Activated CD4-positive, alpha-beta T cell treated with anti-CD3 and anti-CD28 coated beads, Interleukin-2, amount 10 ng/mL, durations not matched to agents 24 days and 14 days (primary cell): ENCODE measurements around the gene GMEB2. TPM values are rescaled to one million over a fixed set of nuclear protein-coding genes. Genes with fewer than 3 reads are reported as not detected.
"Not testable (repeated sequence)": the region's sequence is repeated elsewhere in the genome, so short reads cannot be mapped to it uniquely, and the experiment has no call there.

Source experiments
- DNase-seq: peaks from one replicate; pipeline ENCODE4 v3.0.0; 2022
- H3K27ac Mint-ChIP-seq: one replicate; pipeline ENCODE4 v1.8.0; 2022; ENCODE audit warnings: mild to moderate bottlenecking, mixed read lengths
- H3K27me3 Mint-ChIP-seq: one replicate; pipeline ENCODE4 v1.8.0; 2022; ENCODE audit warnings: mixed read lengths
- H3K36me3 Mint-ChIP-seq: one replicate; pipeline ENCODE4 v1.8.0; 2022; ENCODE audit warnings: low read depth, mild to moderate bottlenecking, mixed read lengths
- H3K4me1 Mint-ChIP-seq: one replicate; pipeline ENCODE4 v1.8.0; 2021; ENCODE audit warnings: mixed read lengths
- H3K4me3 Mint-ChIP-seq: one replicate; pipeline ENCODE4 v1.8.0; 2022; ENCODE audit warnings: mild to moderate bottlenecking, moderate library complexity, mixed read lengths
- H3K9me3 Mint-ChIP-seq: one replicate; pipeline ENCODE4 v1.8.0; 2021; ENCODE audit warnings: mixed read lengths
- intact Hi-C: fragments of 100-400 bp; cut with micrococcal nuclease; formaldehyde crosslinking; loops from one replicate; pipeline ENCODE4 v1.15.1; 2023
- total RNA-seq: library from RNA; stranded (reverse); gene quantifications from 2 replicates; pipeline ENCODE4 v1.2.3, GENCODE V29; 2022

The GMEB2 gene
- total RNA-seq, 1 donor from 2014 or later, result 13.9 TPM

DNA sequence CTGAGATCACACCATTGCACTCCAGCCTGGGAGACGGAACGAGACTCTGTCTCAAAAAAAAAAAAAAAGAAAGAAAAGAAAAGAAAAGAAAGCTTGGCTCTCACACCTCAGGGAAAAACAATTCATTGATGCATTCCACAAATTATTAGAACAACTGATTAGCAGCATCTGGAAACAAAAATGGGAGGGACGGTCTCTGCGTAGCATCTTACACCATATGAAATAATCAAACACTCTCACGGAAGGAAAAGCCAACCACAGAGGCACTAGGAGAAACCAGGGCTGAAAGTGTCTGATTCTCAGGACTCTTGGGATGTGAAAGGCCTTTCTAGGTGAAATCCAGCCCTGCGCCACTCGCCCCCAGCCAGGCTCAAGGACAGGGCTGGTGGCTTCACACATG is 50.6 kb downstream of the GMEB2 start:
- Mint-ChIP-seq H3K9me3 (no peaks in the 10 kb centered on the region), H3K4me3 (peak overlapping the region; percentile 6)
- intact Hi-C loops, result no loop called here

DNA sequence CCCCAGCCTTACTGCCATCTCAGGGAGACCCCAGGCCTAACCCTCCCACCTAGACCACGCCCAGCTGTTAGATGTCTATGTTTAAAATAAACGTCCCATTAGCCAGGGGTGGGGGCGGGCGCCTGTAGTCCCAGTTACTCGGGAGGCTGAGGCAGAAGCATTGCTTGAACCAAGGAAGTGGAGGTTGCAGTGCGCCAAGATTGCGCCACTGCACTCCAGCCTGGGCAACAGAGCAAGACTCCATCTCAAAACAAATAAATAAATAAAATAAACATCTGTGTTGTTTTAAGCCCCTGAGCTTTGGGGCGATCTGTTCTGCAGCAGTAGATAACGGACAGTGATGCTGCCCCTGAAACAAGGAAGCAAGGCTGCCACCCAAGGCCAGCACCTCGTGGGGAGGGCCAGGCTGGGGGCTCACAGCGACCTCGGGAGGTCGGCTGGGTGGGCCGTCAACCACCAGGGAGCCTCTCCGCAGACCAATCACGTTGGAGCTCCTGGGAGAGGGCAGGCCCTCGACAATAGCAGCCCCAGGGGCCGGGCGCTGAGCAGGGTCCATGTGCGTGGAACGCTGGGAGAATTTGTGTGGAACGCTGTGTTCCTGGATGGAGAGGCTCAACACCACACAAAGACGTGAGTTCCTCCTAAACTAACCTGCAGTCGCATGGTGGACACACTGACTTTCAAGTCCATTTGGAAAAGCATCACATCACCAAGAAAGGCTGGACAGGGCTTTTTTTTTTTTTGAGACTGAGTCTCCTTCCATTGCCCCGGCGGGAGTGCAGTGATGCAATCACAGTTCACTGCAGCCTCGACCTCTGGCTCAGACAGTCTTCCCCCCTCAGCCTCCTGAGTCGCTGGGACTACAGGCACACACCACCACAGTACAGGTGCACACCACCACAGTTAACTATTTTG is 51.8 kb downstream of the GMEB2 start:
- H3K4me1 Mint-ChIP-seq, result no peaks in the 10 kb centered on the region
- no peaks in the 10 kb centered on the region for H3K36me3 Mint-ChIP-seq
- H3K4me3 Mint-ChIP-seq, result peak overlapping the region; percentile 86
- H3K9me3 Mint-ChIP-seq, result no peaks in the 10 kb centered on the region
- peaks cover 11% of the 10 kb centered on the region for H3K27me3 Mint-ChIP-seq
- no peak overlapping the region for H3K27ac Mint-ChIP-seq
- DNase-seq, result no peak
- intact Hi-C loops, result loop anchor here (5.0 kb wide), 1 partner anchor 52 kb away; the partner anchor contains the start of gene GMEB2

More for the DNA sequence above, 50.6 kb downstream of the GMEB2 start:
- Mint-ChIP-seq H3K27ac (no peak overlapping the region), H3K36me3 (no peaks in the 10 kb centered on the region), H3K27me3 (peaks cover 14% of the 10 kb centered on the region), H3K4me1 (no peaks in the 10 kb centered on the region)
- no peak for DNase-seq

DNA sequence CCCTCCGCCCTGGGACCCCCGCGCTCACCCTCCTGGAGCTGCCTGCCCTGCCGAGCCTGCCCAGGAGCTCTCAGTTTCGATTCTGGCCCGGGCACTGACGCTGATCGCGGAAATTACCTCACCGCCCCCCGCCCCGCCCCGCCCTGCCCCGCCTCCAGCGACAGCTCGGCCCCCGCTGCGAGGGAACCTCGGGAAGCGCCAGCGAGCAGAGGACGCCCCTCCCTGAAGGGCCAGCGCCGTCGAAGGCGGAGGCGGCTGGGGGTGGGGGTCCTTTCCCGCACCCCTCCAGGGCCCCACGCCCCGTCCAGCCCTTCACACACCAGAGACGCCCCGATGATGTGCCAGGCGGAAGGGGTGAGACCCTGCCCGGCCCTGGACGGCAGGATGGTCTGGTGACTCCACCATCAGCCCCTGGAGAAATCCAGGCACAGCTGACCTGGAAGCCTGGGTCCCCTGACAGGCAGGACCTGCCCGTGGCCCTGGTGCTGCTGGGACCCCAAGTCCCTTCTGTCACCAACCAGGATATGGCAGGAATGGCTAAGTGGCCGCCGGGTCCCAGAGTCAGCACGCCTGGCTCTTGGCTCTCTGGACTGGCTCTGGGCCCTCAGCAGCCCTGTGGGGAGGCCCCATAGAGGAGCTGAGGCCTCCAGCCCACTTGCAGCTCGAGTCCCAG is 52.6 kb downstream of the GMEB2 start, which contains the start of gene HELZ2:
TSS of gene HELZ2 (minus strand) at position 84 of the 673 bp plus-strand sequence. CDS start 1,854 bp downstream, outside the sequence.
- Mint-ChIP-seq H3K9me3 (no peaks in the 10 kb centered on the region), H3K4me3 (peak within 1 kb of the TSS; percentile 86), H3K4me1 (peaks cover 4% of the 10 kb centered on the region), H3K27me3 (peaks cover 10% of the 10 kb centered on the region), H3K36me3 (peaks cover 4% of the 10 kb centered on the region), H3K27ac (peak within 1 kb of the TSS; percentile 80)
- DNase-seq, result peak; percentile 91
- intact Hi-C loops, result loop anchor here (5.0 kb wide), 1 partner anchor 53 kb away; the partner anchor contains the start of gene GMEB2

DNA sequence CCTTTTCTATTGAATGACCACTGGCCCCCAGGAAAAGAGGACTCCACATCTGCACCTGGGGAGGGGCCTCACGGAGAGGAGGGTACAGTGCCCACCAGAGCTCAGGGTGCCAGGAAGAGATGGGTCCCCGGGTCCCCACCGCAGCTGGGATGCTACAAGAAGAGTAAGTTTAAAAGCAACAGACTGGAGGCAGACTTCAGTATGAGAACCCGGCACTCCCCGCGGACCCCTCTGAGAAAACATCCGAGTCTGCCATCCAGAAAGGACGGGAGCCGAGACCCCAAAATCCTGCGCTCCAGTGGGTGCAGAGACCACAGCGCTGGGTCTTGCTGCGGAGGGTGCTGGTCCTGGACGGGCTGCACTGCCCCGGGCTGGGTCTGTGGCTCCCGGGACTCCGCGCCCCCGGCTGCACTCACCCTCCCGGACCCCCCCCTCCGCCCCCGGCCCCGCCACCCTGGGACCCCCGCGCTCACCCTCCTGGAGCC is 53.2 kb downstream of the GMEB2 start:
- Mint-ChIP-seq H3K36me3 (peaks cover 7% of the 10 kb centered on the region), H3K4me3 (peak overlapping the region; percentile 86), H3K27me3 (peaks cover 9% of the 10 kb centered on the region), H3K27ac (peak overlapping the region; percentile 80), H3K4me1 (peaks cover 8% of the 10 kb centered on the region), H3K9me3 (no peaks in the 10 kb centered on the region)
- peak; percentile 67 for DNase-seq
- intact Hi-C loops, result loop anchor here (5.0 kb wide), 1 partner anchor 54 kb away; the partner anchor contains the start of gene GMEB2

DNA sequence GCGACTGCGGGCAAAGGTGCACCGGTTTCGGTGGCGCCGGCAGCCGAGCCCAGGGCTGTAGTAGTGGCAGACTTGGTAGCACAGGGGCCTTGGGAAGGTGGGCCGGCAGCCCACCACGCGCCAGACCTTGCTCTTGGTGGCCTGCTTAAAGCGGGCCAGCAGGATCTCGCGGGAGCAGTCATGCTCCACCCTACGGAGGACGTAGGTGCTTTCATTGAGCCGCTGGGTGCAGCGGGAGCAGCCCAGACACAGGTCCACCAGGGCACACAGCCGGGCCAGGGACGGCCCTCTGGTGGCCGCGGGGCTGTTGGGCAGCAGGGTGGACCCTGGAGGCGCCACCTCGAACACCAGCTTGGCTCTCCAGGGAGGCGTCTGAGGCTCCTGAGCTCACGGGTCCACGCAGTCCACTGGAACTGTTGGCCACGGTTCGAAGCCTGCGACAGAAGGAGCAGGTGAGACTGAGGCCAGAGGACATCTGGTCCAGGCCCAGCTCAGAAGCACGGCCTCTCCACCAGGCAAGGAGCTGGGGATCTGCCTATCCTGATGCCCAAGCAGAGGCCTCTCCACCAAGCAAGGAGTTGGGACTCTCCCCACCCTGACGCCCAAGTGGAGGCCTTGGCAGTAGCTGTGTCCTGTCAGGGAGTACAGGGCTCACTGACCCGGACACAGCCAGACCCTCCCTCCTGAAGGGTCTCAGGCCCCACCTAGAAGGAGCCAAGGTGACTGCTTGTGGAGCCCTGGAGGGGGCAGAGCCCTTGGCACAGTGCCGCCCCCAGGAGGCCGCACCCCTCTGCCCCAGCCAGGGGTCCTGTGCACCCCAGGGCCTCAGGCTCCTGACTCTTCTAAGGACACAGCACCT is 53.9 kb downstream of the GMEB2 start:
- peaks cover 7% of the 10 kb centered on the region for H3K36me3 Mint-ChIP-seq
- DNase-seq, result no peak
- peak overlapping the region; percentile 86 for H3K4me3 Mint-ChIP-seq
- no peaks in the 10 kb centered on the region for H3K9me3 Mint-ChIP-seq
- H3K27me3 Mint-ChIP-seq, result peaks cover 9% of the 10 kb centered on the region
- intact Hi-C loops, result loop anchor here (5.0 kb wide), 1 partner anchor 54 kb away; the partner anchor contains the start of gene GMEB2
- peak overlapping the region; percentile 80 for H3K27ac Mint-ChIP-seq
- peaks cover 11% of the 10 kb centered on the region for H3K4me1 Mint-ChIP-seq

DNA sequence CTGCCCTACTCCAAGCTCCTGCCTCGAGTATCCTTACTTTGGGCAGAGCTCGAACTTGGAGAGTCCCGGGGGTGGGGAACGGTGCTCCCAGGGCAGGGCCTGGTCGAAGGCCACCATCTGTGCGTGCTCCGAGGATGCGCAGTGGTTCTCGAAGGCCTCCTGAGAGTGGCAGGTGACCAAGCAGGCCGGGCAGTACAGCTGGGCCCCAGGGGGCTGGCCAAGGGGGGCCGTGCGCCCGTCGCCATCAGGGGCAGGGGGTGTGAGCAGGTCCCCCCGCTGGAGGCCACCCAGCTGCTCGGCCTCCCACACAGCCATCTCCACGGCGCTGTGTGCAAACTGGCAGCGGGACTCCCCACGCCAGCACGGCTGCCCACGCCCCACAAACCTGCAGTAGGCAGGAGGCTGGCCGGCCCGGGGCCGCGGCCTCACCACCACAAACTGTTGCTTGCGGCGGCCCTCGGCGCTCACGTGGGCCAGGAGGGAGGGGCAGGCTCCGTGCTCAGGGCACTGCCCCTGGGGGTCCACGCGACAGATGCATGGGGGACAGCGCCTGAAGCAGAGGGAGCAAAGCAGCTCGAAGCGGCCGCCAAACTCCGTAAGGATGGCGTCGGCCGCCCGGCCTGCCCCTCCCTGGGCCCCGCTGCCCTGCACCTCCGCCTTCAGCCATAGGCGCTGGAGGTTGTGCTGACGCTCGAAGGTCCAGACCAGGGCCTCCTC is 54.7 kb downstream of the GMEB2 start:
- no peaks in the 10 kb centered on the region for H3K9me3 Mint-ChIP-seq

DNA sequence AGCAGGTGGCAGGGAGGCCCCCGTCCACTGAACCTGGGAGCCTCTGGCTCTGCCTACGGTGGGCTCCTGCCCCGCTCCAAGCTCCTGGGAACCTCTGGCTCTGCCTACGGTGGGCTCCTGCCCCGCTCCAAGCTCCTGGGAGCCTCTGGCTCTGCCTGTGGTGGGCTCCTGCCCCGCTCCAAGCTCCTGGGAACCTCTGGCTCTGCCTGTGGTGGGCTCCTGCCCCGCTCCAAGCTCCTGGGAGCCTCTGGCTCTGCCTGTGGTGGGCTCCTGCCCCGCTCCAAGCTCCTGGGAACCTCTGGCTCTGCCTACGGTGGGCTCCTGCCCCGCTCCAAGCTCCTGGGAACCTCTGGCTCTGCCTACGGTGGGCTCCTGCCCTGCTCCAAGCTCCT is 55.8 kb downstream of the GMEB2 start:
- peaks cover 11% of the 10 kb centered on the region for H3K36me3 Mint-ChIP-seq
- H3K4me3 Mint-ChIP-seq, H3K27ac Mint-ChIP-seq, DNase-seq, H3K9me3 Mint-ChIP-seq, H3K27me3 Mint-ChIP-seq: not testable (repeated sequence)
- intact Hi-C loops, result loop anchor here (5.0 kb wide), 1 partner anchor 56 kb away; the partner anchor contains the start of gene GMEB2
- H3K4me1 Mint-ChIP-seq, result peaks cover 19% of the 10 kb centered on the region

More for the DNA sequence above, 54.7 kb downstream of the GMEB2 start:
- intact Hi-C loops, result loop anchor here (5.0 kb wide), 1 partner anchor 55 kb away; the partner anchor contains the start of gene GMEB2
- Mint-ChIP-seq H3K27ac (no peak overlapping the region), H3K27me3 (peaks cover 9% of the 10 kb centered on the region), H3K36me3 (peaks cover 11% of the 10 kb centered on the region), H3K4me3 (no peak overlapping the region), H3K4me1 (peaks cover 19% of the 10 kb centered on the region)
- no peak for DNase-seq

DNA sequence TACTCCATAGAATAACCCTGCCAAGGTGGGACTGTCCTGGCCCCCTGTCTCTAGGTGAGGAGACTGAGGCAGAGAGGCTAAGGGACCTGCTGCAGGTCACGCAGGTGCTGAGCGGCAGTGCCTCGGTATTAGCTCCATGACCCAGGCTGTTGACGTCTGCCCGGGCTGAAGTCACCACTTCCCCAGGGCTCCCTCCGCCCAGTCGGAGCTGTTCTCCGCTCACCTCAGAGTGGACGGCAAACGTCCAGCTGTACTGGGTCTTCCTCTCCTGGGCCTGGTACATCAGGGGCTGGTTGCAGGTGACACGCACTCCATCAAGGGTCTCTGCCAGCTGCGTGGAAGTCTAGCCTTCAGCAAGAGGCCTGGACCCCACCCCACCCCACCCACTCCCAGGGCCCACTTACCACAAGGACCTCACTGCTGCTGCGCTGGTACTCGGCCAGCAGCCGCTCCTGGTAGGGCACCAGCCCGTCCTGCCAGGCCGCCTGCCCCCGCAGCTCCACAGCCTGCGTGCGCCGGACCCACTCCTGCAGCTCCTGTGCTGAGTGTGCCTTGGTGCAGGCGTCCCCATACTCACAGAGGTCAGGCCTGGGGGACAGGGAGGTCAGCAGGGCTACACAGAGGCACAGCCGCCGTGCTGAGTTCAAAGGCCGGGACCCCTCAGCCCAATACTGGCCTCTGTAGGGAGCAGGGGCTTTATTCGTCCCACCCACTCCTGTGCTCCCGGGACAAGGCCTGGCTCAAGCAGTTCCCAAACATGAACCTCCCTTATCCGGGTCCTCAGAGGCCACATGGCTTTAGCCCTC is 56.4 kb downstream of the GMEB2 start:
- H3K27ac Mint-ChIP-seq, result no peak overlapping the region
- H3K4me3 Mint-ChIP-seq, result no peak overlapping the region
- no peaks in the 10 kb centered on the region for H3K9me3 Mint-ChIP-seq
- intact Hi-C loops, result loop anchor here (5.0 kb wide), 1 partner anchor 57 kb away; the partner anchor contains the start of gene GMEB2
- DNase-seq, result no peak
- peaks cover 19% of the 10 kb centered on the region for H3K4me1 Mint-ChIP-seq
- peaks cover 16% of the 10 kb centered on the region for H3K36me3 Mint-ChIP-seq
- H3K27me3 Mint-ChIP-seq, result peaks cover under 1% of the 10 kb centered on the region

DNA sequence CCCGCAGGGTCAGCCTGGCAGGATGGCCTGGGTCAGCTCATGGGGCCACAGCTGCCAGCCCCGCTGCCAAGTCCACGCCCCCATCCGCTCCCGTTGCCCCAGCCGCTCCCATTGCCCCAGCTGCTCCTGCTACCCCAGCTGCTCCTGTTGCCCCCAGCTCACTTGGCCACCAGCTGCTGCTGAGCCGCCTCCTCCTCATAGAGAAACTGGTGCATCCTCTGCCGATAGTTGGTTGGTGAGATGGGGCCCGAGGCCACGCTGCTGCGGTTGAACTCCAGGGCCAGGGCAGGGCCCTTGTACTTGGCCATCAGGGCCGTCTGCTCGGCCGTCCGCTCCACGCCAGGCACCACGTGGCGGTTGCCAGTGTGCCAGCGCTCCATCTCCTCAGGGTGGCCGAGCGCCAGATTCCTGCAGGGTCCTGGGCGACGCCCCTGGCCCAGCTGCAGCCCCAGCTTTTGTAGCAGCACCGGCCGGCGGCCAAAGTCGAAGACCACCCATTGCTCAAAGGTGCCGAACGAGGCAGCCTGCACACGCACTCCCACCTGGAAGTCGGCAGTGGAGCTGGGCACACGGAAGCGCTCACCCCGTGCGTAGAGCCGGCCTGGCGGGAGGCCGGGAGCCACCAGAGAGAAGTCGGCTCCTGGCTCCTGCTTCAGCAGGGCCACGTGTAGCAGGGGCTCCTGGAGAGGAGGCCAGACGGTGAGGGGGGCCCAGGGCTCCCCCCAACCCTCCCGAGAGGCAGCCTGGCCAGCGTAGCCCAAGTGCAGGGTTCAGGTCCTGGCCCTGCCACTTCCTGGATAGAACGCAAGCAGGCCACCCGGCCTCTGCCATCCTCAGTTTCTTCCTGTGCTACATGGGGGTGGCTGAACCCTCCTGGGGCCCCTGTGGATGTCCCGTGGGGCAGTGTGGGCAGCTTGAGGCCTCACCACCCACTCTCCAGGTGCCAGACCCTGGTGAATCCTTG is 57.6 kb downstream of the GMEB2 start:
- peak overlapping the region; percentile 44 for H3K4me3 Mint-ChIP-seq
- H3K9me3 Mint-ChIP-seq, result no peaks in the 10 kb centered on the region
- H3K36me3 Mint-ChIP-seq, result peaks cover 16% of the 10 kb centered on the region
- no peak for DNase-seq
- no peak overlapping the region for H3K27ac Mint-ChIP-seq
- intact Hi-C loops, result no loop called here
- H3K27me3 Mint-ChIP-seq, result no peaks in the 10 kb centered on the region
- H3K4me1 Mint-ChIP-seq, result peaks cover 19% of the 10 kb centered on the region

DNA sequence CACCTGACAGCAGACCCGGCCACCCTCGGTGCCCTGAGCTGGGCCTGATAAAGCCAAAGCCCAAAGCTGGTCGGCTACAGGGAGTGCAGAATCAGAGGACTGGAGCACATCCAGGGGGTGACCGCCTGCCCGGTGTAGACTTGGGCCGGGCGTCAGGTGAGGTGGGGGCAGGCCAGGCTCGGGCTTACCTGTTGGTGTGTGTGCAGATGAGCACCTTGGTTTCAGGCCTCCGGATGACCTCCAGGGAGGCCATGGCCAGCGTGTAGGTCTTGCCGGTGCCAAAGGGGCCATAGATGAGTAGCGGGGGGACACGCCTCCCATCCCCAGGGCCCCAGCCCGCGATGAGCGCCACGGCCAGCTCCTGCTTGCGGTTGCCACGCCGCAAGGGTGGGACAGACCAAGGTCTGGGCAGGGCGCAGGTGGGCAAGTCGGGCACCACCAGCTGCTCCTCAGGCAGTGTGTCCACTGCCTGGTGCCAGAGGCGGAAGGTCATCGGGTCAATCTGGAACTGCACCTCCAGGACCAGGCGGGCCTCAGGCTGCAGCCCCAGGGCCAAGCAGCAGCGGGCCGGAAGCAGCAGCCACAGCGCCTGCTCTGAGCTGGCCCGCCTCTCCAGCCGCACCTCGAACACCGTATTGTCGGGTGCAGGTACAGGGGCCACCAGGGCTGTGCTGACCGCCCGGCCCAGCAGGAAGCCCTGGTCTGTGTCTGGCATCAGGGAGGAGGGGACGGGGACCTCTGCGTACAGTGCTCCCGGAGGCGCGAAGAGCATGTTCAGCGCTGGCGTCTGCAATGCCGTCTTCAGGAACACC is 58.5 kb downstream of the GMEB2 start:
- H3K9me3 Mint-ChIP-seq, result no peaks in the 10 kb centered on the region
- DNase-seq, result peak; percentile 69
- H3K27me3 Mint-ChIP-seq, result no peaks in the 10 kb centered on the region
- peak overlapping the region; percentile 72 for H3K27ac Mint-ChIP-seq
- peaks cover 18% of the 10 kb centered on the region for H3K36me3 Mint-ChIP-seq
- H3K4me1 Mint-ChIP-seq, result peaks cover 19% of the 10 kb centered on the region
- peak overlapping the region; percentile 76 for H3K4me3 Mint-ChIP-seq
- intact Hi-C loops, result no loop called here
